Fibroblast of peridontal ligament (primary cell): ENCODE results near the gene SCP2D1.
"Not testable (repeated sequence)": the region's sequence is repeated elsewhere in the genome, so short reads cannot be mapped to it uniquely, and the experiment has no call there.

Source experiments
- DNase-seq: peaks from one replicate; pipeline ENCODE4 v3.0.0-alpha.2; 2010; ENCODE audit errors: extremely low read depth

The SCP2D1 gene

DNA sequence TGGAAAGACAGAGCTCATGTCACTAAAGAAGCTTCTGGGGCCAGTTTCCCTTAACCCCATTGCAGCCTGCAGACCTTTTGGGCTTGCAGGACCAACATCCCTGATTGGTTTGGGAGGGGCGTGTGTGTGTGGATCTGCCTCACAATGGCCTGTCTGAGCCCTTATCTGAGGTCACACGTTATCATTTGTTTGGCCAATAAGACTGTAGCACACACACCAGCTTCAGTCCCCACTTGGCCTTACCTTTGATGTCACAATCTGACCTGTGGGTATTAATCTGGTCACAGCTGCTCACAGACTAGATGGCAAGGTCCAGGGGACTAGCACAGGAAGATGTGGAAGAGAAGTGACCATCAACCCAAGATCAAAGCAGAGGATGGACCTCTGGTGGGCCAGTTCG is at the start of gene SCP2D1:
TSS of gene SCP2D1 (plus strand) at position 301 of the 400 bp plus-strand sequence. CDS start at position 334, 33 bp downstream.
- DNase-seq, result no peak

DNA sequence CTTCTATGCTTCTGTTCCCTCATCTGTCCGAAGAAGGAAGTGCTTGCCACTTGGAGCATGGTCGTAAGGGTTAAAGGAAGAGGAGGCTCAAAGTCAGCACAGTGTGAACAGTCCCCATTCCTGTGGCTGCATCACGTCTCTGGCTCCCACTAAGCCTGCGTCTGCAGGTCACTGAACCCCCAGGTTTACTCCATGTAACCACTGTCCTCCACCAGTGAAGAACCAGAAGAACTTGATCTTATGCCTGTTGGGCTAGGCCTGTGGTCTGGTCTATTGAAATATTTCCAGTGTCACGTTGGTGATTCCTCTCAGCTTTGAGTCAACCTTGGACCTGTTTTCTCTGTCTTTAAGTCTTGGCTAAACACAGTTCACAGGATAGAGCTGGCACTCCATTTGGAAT is 45.9 kb upstream of the SCP2D1 start:
- no peak for DNase-seq

DNA sequence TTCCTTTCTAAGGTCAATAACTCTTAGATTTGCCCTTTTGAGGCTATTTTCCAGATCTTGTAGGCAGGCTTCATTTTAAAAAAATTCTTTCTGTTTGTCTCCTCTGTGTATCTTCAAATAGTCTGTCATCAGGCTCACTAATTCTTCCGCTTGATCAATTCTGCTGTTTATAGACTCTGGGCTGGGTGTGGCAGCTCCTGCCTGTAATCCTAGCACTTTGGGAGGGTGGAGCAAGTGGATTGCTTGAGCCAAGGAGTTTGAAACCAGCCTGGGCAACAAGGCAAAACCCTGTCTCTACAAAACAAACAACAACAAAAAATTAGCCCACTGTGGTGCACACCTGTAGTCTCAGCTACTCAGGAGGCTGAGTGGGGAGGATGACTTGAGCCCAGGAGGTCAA is 40.0 kb upstream of the SCP2D1 start:
- DNase-seq, result no peak

DNA sequence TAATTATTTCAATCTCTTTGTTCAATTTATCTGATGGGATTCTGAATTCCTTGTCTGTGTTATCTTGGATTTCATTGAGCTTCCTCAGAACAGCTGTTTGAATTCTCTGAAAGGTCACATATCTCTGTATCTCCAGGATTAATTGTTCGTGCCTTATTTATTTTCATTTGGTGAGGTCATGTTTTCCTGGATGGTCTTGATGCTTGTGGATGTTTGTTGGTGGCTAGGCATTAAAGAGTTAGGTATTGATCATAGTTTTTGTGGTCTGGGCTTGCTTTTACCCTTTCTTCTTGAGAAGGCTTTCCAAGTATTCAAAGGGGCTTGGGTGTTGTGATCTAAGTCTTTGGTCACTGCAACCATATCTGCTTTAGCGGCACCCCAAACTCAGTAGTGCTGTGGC is 39.4 kb upstream of the SCP2D1 start:
- no peak for DNase-seq

DNA sequence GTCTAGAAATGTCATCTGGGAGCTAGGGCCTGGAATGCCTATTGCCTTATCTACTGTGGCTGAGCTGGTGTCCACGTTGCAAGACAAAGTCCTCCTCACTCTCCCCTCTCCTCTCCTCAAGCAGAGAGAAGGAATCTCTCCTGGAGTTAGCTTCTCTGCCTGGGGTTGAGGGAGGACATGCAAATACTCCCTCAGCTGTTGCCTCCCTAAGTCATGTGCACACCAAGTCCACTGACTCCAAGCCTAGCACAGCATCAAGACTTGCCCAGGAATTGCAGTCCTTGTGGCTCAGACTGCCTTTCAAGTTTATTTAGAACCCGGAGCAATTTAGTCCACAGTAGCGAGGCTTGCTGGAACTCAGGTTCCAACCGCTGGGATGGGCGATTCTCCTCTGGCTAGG is 38.0 kb upstream of the SCP2D1 start:
- DNase-seq, result no peak

DNA sequence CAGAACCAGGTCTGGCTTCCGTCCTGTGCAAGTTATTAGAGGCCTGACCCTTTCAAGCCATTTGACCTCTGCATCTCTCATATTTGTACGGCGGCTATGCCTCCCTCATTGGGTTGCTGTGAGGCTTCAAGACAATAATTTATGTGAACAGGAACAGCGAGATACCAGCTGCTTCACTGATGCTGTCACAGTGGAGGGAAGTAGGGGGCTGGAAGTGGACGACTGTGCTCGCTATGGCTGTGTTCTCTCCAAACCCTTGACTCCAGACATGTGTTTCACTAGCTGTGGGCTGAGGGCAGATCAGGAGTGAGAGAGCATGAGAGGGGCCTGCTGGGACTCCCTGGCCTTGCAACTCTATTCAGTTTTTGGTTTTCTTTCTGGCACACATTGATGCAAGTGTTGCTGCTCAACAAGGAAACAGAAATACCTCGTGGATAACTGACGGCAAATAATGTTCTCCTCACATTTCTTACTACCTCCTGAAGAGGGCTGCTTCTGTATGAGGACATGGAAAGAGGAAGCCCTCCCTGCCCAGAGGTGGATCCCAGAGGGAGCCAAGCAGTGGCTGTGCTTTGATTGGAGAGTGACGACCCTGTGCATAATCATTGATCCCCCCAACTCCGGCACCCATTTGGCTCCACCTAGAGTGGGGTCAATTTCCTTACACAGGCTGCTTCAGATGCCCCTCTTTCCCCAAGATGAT is 34.7 kb upstream of the SCP2D1 start:
- DNase-seq, result no peak

DNA sequence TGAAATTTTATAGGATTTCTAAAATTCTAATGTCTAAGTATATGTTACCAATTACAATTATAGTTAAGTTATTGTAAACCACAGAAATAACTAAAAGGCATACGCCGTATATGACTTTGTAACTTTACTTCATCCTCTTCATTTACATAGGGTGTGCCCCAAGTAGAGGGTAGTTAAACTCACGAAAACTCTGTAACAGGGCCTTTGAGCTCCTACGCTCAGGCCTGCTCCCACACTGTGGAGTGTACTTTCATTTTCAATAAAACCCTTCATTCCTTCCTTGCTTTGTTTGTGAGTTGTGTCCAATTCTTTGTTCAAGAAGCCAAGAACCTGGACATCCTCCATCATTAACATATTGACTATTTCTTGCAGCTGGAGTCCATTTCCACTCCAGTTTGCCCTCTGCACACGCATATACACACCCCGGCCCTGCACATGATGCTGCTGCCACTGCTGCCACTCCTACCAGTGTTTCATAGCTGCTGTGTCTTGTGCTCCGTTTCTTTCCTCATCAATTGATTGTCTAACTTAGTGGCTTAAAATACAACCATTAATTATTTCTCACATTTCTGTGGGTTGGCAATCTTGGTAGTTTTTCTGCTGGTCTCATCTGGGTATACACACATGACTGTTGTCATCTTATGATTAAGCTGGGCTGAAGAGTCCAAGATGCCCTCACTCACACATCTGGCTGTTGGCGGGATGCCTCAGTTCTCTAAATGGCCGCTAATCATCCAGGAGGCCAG is 33.0 kb upstream of the SCP2D1 start:
- no peak for DNase-seq

DNA sequence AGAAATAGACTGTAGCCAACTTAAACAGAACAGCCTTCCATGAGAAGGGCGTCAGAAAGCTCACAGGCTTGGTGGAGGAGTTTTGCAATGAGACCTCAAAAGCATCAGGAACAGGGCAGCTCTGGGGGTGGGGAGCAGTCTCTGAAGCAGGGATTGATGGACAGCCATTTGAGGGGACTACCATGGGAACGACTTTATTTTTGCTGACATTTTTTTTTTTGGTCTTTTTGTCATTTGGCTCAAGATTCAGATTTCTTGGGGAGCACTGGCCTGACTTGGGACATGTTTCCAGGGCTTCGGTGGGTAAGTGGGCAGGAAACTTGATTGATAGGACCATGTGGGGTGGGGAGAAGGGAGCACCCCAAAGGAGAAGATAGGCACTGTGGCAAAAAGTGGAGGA is 32.1 kb upstream of the SCP2D1 start:
- no peak for DNase-seq

DNA sequence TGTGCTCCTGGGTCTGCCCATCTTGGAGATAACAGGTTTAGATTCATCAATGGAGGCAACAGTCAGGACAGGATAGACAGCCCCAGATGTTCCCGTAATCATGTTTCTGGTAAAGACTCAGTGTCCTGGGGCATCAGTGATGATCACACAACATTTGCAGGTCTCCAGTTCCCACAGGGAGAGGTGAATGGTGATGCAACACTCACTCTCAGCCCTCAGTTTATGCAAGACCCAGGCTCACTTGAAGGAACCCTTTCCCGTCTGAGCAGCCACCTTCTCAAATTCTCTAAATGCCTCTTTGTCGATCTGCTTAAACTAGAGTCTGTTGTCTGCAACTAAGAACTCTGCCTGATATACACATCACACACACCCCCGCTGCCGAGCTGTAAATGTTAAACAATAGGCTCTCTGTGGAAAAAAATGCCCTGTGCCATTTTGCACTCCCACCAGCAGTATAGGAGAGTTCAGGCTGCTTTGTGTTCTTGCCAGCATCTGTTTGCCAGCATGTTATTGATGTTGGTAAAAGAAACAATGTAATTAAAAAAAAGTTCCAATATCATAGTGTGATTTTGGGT is 30.1 kb upstream of the SCP2D1 start:
- DNase-seq, result no peak

DNA sequence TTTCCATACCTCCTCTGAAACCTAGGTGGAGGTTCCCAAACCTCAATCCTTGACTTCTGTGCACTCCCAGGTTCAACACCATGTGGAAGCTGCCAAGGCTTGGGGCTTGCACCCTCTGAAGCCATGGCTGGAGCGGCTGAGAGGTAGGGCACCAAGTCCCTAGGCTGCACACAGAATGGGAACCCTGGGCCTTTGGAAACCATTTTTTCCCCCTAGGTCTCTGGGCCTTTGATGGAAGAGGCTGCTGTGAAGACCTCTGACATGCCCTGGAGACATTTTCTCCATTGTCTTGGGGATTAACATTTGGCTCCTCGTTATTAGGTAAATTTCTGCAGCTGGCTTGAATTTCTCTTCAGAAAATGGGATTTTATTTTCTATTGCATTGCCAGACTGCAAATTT is 26.5 kb upstream of the SCP2D1 start:
- DNase-seq, result not testable (repeated sequence)

DNA sequence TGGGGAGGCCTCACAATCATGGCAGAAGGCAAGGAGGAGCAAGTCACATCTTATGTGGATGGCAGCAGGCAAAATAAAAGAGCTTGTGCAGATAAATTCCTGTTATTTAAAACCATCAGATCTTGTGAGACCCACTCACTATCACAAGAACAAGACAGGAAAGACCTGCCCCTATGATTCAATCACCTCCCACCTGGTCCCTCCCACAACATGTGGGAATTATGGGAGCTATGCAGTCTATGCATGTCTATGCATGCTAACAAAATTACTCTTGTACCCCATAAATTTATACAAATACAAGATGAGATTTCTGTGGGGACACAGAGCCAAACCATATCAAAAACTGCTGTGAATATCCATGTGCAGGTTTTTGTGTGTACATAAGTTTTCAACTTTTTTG is 25.6 kb upstream of the SCP2D1 start:
- no peak for DNase-seq

DNA sequence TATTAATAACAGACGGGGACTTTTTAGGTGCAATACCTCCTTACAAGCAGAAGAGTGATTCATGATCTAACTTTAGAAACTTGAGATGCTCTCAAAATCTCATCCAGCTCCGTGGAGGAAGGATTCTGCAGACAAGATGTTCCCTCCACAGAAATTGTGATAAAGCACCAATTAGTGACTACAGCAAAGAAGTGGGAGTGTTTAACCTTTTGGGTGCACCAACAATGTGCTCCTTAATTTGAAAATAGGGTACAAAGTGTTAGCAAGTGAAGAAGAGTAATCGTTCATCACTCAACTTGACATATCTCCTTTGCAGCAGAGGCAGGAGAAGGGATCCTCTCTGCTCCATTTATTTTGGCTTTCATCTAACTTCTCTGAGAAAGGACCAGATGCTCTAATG is 22.8 kb upstream of the SCP2D1 start:
- DNase-seq, result no peak

DNA sequence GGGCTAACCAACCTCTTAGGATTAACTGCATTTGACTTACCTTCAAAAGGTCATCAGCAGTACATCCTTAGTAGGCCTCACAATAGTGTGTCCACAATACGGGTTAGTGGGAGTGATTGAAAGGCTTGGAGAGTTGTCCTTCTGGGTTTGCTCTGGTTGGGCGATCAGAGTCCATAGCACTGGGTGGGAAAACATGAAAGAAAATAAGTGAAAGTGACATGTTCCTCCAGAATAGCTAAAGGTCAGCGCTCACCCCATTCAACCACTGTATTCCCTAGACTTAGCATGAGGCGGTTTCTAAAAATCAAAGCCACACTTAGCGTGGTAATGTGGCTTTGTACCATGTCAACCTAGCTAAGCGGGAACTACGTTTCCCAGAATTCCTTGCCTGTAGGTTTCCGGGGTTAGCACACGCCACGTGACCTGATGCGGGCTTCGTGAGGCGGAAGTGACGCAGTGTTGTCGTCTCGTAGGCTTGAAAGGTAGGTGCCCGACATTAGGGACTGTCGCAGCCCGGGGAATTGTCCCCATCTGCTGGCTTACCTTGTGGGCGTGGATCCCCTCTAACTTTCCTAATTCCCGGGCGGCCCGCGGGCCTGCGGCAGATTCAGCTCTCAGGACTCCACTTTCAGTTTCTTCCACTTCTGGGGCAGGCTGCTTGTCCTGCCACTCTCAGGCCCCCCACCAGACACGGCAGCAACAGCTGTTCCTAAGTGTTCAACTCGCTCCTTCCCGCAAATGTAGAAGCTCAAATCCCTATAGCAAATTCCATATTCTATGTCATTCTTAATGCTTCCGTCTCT is 19.8 kb upstream of the SCP2D1 start:
- peak; percentile 90 for DNase-seq

DNA sequence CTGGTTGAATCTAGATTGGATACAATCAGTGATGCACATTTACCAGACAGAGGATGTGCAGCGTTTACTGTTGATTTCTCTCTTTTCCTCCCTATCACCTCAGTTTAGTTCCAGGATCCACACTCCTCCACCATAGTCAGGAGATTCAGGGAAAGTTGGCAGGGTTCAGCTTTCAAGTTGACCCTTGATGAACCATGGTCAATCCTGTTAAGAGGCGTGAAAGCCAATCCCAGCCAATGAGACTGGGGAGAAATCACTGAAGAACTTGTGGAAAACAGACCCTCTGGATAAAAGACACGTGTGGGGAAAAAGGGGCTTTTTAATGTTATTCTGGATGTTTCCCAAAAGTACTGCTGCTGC is 19.2 kb upstream of the SCP2D1 start:
- no peak for DNase-seq

DNA sequence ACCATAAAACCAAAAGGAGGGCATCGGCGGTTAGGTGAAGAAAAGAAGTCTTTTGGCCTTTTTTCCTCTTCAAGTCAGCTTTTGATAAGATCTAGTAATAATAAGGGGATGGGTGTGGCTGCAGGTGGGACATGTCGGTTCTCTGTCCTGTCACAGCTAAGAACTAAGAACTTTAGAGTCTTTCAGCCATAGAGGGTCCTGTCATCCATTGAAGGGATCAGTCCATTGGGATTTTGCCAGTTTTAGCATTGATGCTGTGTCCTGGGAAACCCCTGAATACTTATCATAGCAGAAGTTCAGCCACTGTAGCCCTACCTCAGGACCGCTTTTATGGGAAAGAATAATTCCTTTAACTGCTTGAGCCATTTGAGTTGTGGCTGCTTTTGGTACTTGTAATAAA is 18.2 kb upstream of the SCP2D1 start:
- DNase-seq, result no peak

DNA sequence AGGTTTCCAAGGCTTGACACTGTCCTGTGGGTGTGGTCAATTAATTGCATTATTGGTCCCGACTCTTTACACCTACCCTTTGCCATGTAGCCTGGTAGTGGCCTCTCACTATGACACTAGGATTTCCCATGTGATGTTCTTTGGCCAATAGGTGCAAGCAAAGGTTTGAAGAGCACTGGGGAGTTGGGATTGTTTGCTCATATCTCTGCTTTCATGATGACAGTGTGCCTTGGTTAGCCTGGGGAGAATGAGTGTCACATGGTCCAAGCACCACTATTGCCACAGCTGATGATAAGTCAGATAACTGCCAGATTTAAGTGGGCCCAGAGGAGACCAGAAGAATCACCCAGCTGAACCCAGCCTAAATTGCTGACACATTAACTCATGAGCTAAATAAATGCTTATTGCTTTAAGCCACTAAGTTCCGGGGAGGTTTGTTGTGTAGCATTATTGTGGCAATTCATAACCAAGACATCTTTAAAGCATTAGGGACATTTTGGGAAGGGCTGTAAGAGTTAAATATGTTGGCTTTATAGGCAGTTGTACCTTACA is 17.2 kb upstream of the SCP2D1 start:
- DNase-seq, result no peak

DNA sequence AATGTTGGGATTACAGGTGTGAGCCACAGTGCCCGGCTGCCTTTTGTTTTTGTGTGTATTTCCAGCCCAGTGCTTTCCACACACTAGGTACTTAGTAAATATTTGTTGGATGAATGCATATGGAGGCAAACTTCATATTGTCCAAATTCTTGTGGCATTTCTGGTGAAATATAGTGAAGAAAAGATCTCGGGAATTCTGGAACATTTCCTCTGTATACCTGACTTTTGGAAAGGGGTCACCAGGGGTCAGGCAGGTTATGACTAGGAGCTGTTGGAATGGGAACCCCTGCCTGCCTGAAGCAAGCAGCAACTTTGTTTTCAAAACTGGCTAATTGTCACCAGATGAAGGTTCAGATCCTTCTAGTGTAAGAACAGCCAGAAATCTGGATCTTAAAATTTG is 12.1 kb upstream of the SCP2D1 start:
- DNase-seq, result no peak

DNA sequence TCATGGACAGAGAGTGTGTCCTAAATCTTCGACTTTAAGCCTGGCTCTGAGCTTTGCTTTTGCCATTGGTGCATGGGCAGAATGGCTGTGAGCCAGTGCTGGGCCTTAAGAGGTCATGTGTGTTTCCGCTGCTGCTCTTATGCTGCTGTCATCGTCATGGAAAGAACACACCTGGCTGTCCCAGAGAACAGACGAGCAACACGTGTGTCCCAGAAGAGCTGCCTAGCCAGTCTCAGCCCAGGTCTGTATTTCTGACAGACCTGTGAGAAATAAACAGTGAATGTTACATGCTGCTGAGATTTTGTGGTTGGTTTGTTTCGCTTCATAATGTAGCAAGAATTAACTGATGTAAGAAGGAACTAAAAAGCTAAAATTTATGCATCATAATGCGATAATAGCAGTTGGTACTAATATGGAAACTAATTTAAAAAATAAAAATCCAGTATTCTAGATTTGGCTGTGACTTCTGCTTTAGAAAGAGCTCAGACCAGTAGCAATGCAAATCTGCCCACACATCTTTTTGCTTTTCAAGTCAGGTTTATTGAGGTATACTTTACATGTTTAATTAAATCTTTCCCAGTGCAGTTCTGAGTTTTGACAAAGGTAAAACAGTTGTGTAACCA is 11.5 kb upstream of the SCP2D1 start:
- no peak for DNase-seq

DNA sequence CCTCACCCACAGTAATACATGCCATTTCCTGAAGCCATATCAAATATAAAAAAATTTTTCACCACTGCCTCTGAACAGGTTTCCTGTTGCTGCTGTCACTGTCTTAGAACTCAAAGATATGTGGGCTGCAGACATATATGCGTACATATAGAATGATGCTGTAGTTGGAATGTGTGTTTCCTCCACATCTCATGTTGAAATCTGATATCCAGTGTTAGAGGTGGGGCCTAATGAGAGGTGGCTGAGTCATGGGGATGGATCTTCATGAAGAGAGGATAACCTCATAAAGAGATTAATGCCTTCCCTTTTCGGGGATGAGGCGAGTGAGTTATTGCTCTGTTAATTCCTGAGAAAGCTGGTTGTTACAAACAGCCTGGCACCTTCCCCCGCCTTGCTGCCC is 7.7 kb upstream of the SCP2D1 start:
- no peak for DNase-seq

DNA sequence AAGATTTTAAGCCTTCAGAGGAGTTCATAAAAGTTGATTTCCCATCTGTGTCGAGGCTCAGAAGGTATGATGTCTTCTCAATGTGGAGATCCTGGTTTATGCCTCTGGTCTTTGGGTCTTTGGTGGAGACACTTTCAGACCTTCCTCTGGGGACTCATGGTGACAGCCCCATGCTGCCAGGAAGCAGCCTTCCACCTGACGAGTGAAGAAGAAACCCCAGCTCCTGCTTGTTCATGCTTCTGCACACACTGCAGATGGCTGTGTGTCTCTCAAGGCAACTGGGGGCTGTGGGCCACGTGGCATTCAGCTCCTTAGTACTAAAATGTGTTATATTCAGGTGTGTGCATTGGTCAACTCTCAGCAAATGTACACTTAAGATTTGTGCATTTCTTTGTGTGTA is 4.9 kb upstream of the SCP2D1 start:
- no peak for DNase-seq

DNA sequence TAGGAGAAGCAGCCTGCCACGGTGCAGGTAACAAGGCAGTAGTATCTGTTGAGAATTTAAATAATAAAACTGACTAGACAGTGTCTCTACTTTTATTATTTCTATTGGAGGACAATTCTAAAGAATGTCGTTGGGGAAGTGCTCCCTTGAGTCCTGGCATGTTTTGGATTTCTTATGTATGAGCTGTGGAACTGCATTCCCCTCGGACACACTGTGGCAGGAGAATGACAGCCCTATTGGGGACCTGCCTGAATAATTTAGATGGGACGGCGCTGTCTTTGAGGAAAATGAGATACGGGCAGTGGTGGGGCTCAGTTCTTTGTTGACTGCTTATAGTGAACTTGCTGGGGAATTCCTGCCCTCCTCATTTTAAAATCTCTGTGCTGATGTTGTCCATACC is 2.4 kb upstream of the SCP2D1 start:
- DNase-seq, result no peak

DNA sequence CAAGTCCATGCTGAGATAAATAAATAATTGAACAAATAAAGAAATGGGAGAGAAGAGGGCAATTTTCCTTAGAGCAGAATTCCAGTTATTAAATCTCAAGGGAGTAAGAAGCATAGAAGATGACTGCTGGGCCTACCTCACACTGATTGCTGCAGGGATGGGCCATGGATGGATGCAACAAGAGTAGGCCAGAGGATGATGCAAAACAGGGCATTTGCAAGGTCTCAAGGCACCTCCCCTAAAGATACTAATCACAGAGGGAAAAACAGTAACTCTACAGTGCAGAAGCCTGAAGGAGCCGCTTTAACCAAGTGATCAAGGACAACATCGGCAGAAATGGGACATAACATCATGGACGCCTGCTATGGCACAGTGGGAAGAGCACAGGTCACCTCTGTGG is 1.7 kb upstream of the SCP2D1 start:
- DNase-seq, result no peak
